GM21381 (cell line): ENCODE results near the gene ANO10.
"Not testable (repeated sequence)": the region's sequence is repeated elsewhere in the genome, so short reads cannot be mapped to it uniquely, and the experiment has no call there.

Experiments
- ATAC-seq: cut with Tn5 transposase; IDR thresholded peaks from one replicate; pipeline ENCODE4 v1.9.1; 2021; ENCODE audit warnings: mild to moderate bottlenecking, moderate library complexity; ENCODE audit not compliant: unreplicated experiment

Gene ANO10

DNA sequence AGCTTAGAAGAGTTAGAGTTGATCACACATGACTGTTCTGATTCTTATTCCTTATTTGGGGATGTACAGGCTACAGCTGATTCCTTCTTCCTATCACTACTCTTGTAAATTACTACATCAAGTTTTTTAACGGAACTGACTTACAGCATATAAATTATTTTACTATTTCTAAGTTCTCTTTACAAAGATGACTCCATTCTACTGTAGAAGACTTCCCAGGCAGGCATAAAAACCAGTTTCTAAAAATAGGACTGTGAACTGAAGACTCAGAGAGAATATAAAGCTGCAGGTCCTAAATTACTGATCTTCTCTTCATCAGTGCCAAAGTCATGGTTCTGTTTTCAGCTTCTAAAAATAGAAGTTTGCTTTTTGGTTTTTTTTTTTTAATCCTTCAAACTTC is 38.9 kb downstream of the ANO10 start:
- ATAC-seq, result no peak

DNA sequence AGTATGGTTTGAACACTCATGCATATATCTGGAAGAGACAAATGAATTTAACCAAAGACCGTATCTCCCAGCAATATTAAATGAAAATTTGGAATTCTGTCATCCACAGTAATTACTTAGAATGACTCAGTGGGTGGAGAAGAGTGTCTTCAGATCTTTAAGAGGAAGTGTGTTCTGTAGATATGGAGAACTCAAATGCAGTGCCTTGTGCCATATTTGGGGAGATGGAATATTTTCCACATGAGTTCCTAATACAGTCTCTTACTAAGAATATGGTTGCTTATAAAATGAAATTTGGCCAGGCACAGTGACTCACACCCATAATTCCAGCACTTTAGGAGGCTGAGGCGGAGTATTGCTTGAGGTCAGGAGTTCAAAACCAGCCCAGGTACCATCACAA is 40.5 kb downstream of the ANO10 start:
- ATAC-seq, result no peak

- ATAC-seq, result no peak
Observed at GRCh38 chr3:43580181-43580580, 41.6 kb downstream of the ANO10 start.

DNA sequence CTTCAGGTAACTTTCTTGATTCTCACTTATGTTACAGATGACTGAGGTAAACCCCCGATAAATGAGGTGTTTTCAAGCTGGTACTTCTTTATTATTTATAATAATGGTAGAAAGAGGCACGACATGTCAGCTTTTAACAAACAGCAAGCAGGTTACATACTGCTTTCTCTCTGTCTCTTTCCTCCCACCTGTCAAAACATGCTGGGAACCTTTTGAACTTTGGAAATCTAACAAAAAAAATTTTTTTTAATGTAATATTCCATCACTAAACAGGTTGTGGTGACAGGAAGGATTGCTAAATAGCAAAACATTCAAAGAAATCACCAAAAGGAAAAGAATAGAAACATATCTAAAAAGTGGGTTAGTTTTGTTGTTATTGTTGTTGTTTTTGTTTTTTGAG is 48.2 kb downstream of the ANO10 start:
- no peak for ATAC-seq

DNA sequence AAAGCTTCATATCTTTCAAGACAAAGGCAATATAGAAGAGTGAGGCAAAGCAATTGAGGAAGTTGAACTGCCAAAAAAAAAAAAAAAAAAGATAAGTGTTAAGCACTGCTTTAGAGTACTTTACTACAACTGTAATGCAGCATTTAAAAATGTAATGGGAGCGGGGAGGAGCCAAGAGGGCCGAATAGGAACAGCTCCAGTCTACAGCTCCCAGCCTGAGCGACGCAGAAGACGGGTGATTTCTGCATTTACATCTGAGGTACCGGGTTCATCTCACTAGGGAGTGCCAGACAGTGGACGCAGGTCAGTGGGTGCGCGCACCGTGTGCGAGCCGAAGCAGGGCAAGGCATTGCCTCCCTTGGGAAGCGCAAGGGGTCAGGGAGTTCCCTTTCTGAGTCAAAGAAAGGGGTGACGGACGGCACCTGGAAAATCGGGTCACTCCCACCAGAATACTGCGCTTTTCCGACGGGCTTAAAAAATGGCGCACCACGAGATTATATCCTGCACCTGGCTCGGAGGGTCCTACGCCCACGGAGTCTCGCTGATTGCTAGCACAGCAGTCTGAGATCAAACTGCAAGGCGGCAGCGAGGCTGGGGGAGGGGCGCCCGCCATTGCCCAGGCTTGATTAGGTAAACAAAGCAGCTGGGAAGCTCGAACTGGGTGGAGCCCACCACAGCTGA is 56.0 kb downstream of the ANO10 start:
- ATAC-seq, result not testable (repeated sequence)

GRCh38 chr3:43559961-43560360 is 61.9 kb downstream of the ANO10 start:
- no peak for ATAC-seq

GRCh38 chr3:43558171-43558570 is 63.6 kb downstream of the ANO10 start:
- ATAC-seq, result no peak

DNA sequence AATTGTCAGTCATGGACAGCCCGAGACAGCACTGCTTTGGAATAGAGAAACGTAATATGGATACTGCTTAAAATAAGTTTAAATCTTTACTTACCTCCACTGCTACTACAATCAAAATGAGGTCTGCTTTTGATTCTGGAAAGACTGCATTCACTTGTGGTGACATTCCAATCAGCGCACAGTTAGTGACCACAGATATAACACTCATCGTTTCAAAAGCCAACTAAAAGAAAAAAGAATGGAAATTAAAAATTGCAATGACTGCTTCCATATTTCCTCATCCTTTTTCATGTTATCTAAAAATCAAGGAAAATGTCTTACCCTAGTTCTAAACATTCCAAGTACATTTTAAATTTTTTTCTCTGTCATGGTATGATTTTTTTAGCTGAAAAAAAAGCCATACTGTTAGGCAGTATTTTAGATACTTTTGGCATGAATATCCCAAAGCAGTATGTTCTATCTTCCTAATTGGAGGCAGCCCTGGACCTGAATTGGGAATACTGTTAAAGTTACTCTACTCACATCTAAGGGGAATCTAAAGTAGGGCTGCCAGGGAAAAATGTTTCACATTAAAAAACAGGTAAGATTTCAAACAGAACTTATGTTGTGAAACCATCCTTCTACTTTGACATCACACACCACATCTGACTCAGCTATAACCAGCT is 72.1 kb downstream of the ANO10 start:
- no peak for ATAC-seq

- ATAC-seq, result not testable (repeated sequence)
Observed at GRCh38 chr3:43544277-43544676, 77.5 kb downstream of the ANO10 start.

- no peak for ATAC-seq
Observed at GRCh38 chr3:43542328-43543043, 79.3 kb downstream of the ANO10 start.

GRCh38 chr3:43540624-43541023 is 81.2 kb downstream of the ANO10 start:
- ATAC-seq, result no peak

- ATAC-seq, result no peak
Observed at GRCh38 chr3:43539321-43539720, 82.5 kb downstream of the ANO10 start.

DNA sequence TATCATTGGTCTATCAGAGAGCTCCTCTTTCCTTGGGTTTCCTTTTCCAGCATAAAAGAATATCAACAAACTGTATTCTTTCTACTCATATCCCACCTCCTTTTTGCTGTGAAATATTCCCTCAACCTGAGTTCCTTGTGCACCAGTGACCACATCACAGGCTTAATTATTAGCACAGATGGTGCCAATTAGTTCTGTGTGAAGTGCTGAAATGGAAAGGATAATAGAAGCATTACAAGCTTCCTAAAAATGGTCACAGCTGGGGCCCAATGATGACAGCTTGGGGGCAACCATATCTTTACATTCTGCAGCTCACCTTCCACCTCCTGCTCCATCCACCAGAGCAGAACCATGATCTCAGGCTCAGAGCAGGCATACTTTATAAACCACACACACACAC is 84.6 kb downstream of the ANO10 start:
- ATAC-seq, result no peak

GRCh38 chr3:43534675-43535074 is 87.1 kb downstream of the ANO10 start:
- ATAC-seq, result no peak

DNA sequence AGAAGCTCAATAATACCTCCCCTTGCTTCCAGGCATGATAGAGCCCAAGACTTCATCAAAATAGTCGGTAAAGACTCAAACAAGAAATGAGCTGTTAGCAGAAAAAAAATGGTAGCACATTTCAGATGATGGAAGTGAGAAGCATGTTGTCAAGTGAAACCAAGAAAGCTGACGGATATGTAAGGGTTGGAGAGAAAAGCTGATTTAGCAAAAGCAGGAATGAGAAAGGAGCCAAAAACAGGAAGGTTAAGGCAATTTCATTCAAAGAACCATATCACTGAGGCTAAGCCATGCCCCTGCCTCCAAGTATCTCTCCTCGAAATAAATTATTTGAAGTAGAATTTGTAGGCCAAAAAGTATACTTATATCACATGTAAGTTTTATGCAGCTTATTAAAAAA is 88.8 kb downstream of the ANO10 start:
- no peak for ATAC-seq

- ATAC-seq, result no peak
Observed at GRCh38 chr3:43531835-43532234, 90.0 kb downstream of the ANO10 start.

GRCh38 chr3:43528498-43529099 is 93.2 kb downstream of the ANO10 start:
- no peak for ATAC-seq

DNA sequence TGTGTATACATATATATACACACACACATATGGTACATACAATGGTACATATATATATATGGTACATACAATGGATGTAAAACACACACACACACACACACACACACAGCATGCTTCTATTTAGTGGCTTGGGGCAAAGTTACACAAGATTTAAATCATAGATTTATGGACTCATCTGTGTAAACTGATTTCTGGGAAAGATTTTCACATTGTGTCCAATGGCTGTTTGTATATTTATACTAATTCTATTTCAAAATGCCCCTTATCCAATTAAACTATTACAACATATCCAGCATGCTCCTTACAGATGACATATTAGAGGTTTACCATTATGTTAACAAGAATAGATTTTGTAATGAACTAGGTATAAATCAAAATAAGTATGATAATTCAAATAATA is 94.9 kb downstream of the ANO10 start:
- ATAC-seq, result no peak

- ATAC-seq, result no peak
Observed at GRCh38 chr3:43525941-43526607, 95.7 kb downstream of the ANO10 start.

GRCh38 chr3:43525386-43525785 is 96.4 kb downstream of the ANO10 start:
- no peak for ATAC-seq

DNA sequence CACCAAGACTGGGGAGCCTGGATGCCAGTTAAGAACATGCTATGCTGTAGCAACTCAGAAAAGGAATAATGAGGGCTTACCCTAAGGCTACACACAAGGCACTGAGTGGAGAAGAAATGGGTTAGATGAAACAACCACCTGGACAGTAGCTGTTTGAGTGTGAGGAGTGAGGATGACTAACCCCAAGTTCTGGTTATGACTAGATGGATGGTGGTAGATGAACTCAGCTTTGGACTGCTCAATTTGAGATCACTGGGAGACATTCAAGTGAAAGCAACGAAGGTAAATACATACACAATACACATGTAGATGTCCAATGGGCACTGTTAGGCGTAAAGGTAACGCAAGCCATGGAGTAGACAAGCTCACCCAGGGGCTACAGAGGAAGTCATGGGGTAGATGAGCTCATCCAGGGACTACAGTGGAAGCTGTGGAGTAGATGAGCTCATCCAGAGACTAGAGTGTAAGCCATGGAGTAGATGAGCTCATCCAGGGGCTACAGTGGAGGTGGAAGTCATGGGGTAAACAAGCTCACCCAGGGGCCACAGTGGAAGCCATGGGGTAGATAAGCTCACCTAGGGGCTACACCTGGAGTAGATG is 98.3 kb downstream of the ANO10 start:
- peak; percentile 83 for ATAC-seq
